ENCODE results near the gene ATP13A3. TPM values are rescaled to one million over a fixed set of nuclear protein-coding genes. Genes with fewer than 3 reads are reported as not detected.

Gene ATP13A3
- total and polyA plus RNA-seq, 4 donors, result 33.6 to 257 (median 56.4) TPM

- WGBS, result 85% methylated on average over 9 of the region's 9 CpGs
- peaks cover 3 to 22% (median 14%) of the 10 kb centered on the region in 4 donors for H3K4me1 ChIP-seq (ENCODE audit: control insufficient read depth in 4 of 4, insufficient read depth in 4 of 4, low read length in 3 of 4)
- H3K9me3 ChIP-seq (ENCODE audit: control insufficient read depth in 4 of 4, low read length in 3 of 4), result no peaks in the 10 kb centered on the region
- peaks cover 0 to 8% (median 4%) of the 10 kb centered on the region in 4 donors for H3K36me3 ChIP-seq (ENCODE audit: control insufficient read depth in 4 of 4, insufficient read depth in 3 of 4, low read depth in 1 of 4, low read length in 3 of 4)
- no peaks in the 10 kb centered on the region for H3K27me3 ChIP-seq (ENCODE audit: control insufficient read depth in 4 of 4, insufficient read depth in 4 of 4, low read length in 3 of 4)
- H3K27ac ChIP-seq (ENCODE audit: low read depth in 1 of 2, low read length in 2 of 2), result no peak overlapping the region
- TF ChIP-seq SP1 (IDR thresholded peaks at IDR 0.05) (no peak), GABPA (IDR thresholded peaks at IDR 0.05 in 1 of 2, conservative IDR thresholded peaks at IDR 0.05 in 1 of 2) (no peak), NR2F2 (IDR thresholded peaks at IDR 0.05) (no peak), ATF3 (IDR thresholded peaks at IDR 0.05) (no peak), REST (IDR thresholded peaks at IDR 0.05) (no peak)
- DNase-seq (ENCODE audit: low spot score), result no peak
- no peak overlapping the region for H3K4me3 ChIP-seq (ENCODE audit: low read depth in 1 of 3, low read length in 3 of 3)
- no peak overlapping the region for H3K9ac ChIP-seq (ENCODE audit: low read depth in 1 of 2, low read length in 2 of 2)
These were observed 85.5 kb downstream of the ATP13A3 start for GRCh38 chr3:194401346-194401745.

GRCh38 chr3:194399874-194400411, 86.9 kb downstream of the ATP13A3 start:
- Histone ChIP-seq H3K9me3 (ENCODE audit: control insufficient read depth in 4 of 4, low read length in 3 of 4) (no peaks in the 10 kb centered on the region), H3K36me3 (ENCODE audit: control insufficient read depth in 4 of 4, insufficient read depth in 3 of 4, low read depth in 1 of 4, low read length in 3 of 4) (no peaks in the 10 kb centered on the region), H3K4me3 (ENCODE audit: low read depth in 1 of 3, low read length in 3 of 3) (no peak overlapping the region), H3K9ac (ENCODE audit: low read depth in 1 of 2, low read length in 2 of 2) (no peak overlapping the region), H3K27ac (ENCODE audit: low read depth in 1 of 2, low read length in 2 of 2) (no peak overlapping the region), H3K4me1 (ENCODE audit: control insufficient read depth in 4 of 4, insufficient read depth in 4 of 4, low read length in 3 of 4) (peaks cover 3 to 30% (median 18%) of the 10 kb centered on the region in 4 donors), H3K27me3 (ENCODE audit: control insufficient read depth in 4 of 4, insufficient read depth in 4 of 4, low read length in 3 of 4) (no peaks in the 10 kb centered on the region)
- 93% methylated on average over 15 of the region's 15 CpGs for WGBS
- DNase-seq (ENCODE audit: low spot score), result no peak
- no peak for TF ChIP-seq SP1 (IDR thresholded peaks at IDR 0.05)
- no peak for TF ChIP-seq HNF4G (IDR thresholded peaks at IDR 0.05)
- no peak for TF ChIP-seq EGR1 (IDR thresholded peaks at IDR 0.05; ENCODE audit: low read depth in 2 of 2)
- no peak for TF ChIP-seq FOXA2 (IDR thresholded peaks at IDR 0.05)
- TF ChIP-seq REST (IDR thresholded peaks at IDR 0.05), result no peak
- no peak for TF ChIP-seq ZBTB33 (IDR thresholded peaks at IDR 0.05)
- no peak for TF ChIP-seq RAD21 (IDR thresholded peaks at IDR 0.05)
- no peak for TF ChIP-seq RXRA (IDR thresholded peaks at IDR 0.05)
- TF ChIP-seq HNF4A (conservative IDR thresholded peaks at IDR 0.05), result no peak
- TF ChIP-seq ATF3 (IDR thresholded peaks at IDR 0.05), result no peak
